ENCODE results near the gene MAP1B. TPM values are rescaled to one million over a fixed set of nuclear protein-coding genes. Genes with fewer than 3 reads are reported as not detected.
A peak's percentile ranks its signal among the peaks of the same experiment; 100 is the strongest.
"Not testable (repeated sequence)": the region's sequence is repeated elsewhere in the genome, so short reads cannot be mapped to it uniquely, and the experiment has no call there.

The MAP1B gene
- total RNA-seq: 100 to 1,000 TPM; 437 to 479 TPM
- long read RNA-seq, donor 1, partial matches to known transcripts: 263 of 332 reads
- long read RNA-seq, donor 1, other reads (novel, unspliced or antisense): 66 of 332 reads
- long read RNA-seq, donor 2, transcript MAP1B-203 (4 exons, 2,079 nt): major isoform, 11 of 2,290 reads
- long read RNA-seq, donor 2, partial matches to known transcripts: 2,197 of 2,290 reads
- long read RNA-seq, donor 2, other reads (novel, unspliced or antisense): 81 of 2,290 reads

DNA sequence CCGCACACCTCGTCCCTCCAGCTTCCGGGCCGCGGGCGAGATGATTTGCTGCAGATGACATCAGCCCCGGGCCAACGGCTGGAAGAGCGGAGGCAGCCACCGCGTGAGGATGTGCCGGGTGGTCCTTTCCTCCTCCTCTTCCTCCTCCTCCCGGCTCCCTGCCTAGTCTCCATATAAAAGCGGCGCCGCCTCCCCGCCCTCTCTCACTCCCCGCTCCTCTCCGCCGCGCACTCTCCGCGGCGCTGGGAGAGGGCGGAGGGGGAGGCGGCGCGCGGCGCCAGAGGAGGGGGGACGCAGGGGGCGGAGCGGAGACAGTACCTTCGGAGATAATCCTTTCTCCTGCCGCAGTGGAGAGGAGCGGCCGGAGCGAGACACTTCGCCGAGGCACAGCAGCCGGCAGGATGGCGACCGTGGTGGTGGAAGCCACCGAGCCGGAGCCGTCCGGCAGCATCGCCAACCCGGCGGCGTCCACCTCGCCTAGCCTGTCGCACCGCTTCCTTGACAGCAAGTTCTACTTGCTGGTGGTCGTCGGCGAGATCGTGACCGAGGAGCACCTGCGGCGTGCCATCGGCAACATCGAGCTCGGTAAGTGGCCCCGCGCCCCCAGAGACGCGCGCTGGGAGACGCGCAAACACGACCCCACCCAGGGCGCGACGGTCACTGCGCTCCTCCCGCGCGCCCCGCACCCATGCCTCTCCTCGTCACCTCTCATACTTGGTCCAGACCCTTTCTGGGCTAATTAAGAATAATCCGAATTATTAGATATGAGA lies at the start of gene MAP1B:
TSS of gene MAP1B (plus strand) at position 345 of the 770 bp plus-strand sequence. CDS start at position 402, 57 bp downstream.
- intact Hi-C loops (cut with DNase I): loop anchor here in 1 of 2 donors (10.0 kb wide), 1 partner anchor 323 kb away; no protein-coding TSS in a partner anchor
- peak; percentile 87 for DNase-seq (ENCODE audit: low spot score)

DNA sequence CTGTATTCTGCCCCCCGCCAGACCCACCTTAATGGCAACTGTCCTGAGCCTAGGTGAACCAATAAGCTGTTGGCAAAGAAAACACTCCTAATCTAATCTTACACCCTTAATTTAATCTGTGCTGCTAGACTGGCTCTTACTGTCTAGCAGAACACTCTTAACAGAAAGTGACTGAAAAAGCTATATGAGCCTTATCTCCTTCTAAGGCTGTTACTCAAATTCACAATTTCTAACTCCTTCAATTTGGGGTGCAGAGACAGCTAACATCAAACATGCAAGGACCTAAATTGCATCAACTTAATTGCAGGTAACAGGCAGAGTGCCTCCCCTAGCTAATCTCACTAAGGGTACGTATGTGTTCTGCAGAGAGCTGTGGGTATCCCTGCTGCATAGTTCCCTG lies 49.5 kb upstream of the MAP1B start:
- no peak for DNase-seq (ENCODE audit: low spot score)
- intact Hi-C loops (cut with DNase I): no loop called here

DNA sequence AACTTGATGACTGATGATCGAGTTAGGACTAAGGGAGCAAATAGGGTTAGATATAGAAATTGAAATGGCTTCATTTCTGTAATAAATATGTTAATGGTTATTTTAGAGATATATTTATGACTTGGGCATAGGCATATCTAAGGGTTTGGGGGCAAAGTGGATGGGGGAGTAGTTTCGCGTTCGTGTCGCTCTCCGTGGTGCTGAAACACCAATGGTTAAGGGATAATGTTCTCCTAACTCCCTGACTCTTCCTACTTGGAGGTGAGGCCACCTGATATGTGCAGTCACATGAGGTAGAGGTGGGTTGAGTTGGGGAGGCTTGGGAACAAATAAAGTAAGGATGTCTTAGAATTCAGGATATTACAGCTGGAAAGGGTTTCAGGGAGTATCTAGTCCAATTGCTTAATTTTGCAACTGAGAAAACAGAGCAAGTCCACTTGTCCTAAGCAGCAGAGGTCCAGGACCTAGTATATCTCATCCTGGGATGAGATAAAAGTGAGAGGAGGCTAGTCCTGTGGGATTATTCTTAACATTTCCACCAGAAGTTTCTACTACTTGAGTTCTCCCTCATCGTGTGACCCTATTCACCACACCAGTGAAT lies 44.0 kb upstream of the MAP1B start:
- intact Hi-C loops (cut with DNase I): no loop called here
- DNase-seq (ENCODE audit: low spot score): no peak

DNA sequence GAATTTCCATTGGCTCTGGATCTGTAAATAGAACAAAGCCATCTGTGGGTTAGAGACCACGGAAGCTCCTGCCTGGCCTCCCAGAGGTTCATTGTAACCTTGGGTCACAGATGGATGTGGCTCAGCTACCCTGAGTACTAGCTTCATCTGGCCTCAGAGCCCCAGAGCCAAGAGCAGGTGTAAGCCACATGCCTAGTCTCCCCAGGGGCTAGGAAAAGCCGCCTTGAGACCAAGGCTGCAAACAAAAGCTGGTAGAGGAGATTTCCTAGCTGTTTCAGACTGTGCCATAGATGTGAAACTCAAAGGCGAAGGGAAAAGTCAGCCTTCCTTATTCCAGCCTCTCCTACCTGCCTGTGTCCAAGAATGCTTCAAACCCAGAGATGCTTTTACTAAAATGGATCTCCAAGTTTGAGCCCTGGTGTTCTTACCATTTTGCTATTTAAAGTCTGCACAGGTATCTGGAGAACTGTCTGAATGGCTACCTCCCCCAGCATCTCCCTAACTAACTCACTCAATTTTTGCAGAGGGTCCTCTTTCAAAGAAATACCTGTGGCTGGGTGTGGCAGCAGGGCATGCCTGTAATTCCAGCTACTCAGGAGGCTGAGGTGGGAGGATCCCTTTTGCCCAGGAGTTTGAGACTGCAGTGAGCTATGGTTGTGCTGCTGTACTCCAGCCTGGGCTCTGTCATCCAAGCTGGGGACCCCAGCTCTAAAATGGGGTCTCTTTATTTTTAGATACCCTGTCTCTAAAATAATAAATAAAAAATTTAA lies 42.3 kb upstream of the MAP1B start:
- intact Hi-C loops (cut with DNase I): no loop called here
- no peak for DNase-seq (ENCODE audit: low spot score)

DNA sequence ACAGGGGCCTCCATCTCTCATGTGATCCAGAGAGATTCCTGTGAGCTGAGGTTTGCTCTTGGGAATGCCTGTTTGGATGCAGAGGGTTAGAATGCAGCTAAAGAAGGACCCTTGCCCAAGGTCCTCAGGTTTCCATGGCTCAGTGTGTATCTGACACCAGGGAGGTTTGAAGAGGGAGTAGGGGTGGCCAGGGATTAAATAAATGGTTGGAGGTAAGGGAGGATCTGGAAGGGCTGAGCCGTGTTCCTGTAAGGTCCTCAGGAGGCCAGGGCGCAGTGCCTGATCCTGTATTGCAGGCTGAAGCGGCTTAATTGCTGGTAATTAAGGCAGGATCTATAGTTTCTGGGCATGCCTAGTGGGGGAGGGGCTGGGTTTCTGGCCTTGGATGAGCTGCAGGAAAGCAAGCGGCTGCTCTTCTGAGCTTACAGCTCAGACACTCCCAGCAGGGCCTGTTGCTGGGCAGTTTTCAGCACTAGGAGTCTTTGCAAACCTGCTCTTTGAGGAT lies 41.5 kb upstream of the MAP1B start:
- intact Hi-C loops (cut with DNase I): no loop called here
- DNase-seq (ENCODE audit: low spot score): no peak

- DNase-seq (ENCODE audit: low spot score): no peak
- intact Hi-C loops (cut with DNase I): no loop called here
Measured at GRCh38 chr5:72066705-72067107, 40.6 kb upstream of the MAP1B start.

GRCh38 chr5:72067682-72068470 lies 39.4 kb upstream of the MAP1B start:
- DNase-seq (ENCODE audit: low spot score): no peak
- intact Hi-C loops (cut with DNase I): no loop called here

- intact Hi-C loops (cut with DNase I): no loop called here
Measured at GRCh38 chr5:72070529-72070928, 36.7 kb upstream of the MAP1B start.

GRCh38 chr5:72071906-72072305 lies 35.4 kb upstream of the MAP1B start:
- DNase-seq (ENCODE audit: low spot score): no peak

More at GRCh38 chr5:72070529-72070928, 36.7 kb upstream of the MAP1B start:
- no peak for DNase-seq (ENCODE audit: low spot score)

GRCh38 chr5:72074251-72074650 lies 33.0 kb upstream of the MAP1B start:
- no peak for DNase-seq (ENCODE audit: low spot score)
- intact Hi-C loops (cut with DNase I): no loop called here

More at GRCh38 chr5:72071906-72072305, 35.4 kb upstream of the MAP1B start:
- intact Hi-C loops (cut with DNase I): no loop called here

DNA sequence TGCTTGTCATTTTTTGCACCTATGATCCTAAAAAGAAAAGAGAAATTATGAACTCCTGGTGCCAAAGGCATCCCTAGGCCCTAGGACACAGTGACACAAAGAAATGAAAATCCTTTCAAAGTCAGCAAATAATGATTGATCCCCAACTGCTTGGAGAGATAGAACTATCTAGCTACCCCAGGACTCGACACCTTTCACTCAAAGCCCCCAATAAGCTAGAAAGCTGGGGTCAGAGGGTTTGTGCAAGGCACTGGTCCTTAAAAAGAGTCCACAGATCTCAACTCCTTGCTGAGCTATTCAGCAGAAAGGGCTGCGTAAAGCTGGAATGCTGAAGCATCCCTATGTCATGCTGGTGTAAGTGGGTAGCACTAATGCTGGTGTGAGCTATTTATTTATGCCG lies 31.8 kb upstream of the MAP1B start:
- intact Hi-C loops (cut with DNase I): no loop called here
- DNase-seq (ENCODE audit: low spot score): no peak

- no peak for DNase-seq (ENCODE audit: low spot score)
- intact Hi-C loops (cut with DNase I): no loop called here
Measured at GRCh38 chr5:72076621-72077300, 30.5 kb upstream of the MAP1B start.

DNA sequence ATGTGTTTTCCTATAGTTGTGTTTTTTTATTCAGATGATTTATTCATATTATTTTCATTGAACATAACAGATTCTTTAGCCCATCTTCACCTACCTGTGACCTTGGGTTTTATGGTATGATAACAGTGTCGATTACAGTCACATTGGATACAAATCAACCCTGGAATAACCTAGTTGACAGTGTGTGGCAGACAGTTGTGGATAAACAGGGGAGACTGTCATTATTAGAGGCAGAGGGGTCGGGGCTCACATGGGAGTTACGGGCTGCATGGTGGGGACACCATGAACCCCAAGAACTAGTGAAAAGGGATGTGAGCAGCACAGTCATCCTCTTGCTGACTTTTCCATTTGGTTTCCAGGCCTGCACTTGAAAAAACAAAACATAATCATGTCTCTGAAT lies 29.9 kb upstream of the MAP1B start:
- intact Hi-C loops (cut with DNase I): no loop called here
- no peak for DNase-seq (ENCODE audit: low spot score)

DNA sequence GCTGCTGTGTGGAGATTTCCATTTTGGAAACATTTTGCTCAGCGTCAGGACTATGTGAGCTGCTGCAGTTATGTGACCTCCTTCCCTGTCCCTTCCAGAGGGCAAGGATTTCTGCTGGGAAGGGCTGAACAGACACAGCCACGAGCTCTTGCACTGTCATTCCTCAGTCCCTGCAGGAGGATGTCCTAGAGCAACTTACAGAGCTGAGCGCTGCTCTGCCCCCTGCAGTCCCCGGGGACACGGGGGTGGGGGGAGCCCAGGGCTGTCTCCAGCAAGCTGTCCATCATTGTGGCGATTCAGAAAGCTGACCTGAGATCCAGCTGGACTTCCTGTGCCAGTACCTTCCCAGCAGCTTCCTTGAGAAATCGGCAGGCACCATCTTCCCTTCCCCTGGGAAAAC lies 28.0 kb upstream of the MAP1B start:
- intact Hi-C loops (cut with DNase I): no loop called here
- no peak for DNase-seq (ENCODE audit: low spot score)

- DNase-seq (ENCODE audit: low spot score): no peak
- intact Hi-C loops (cut with DNase I): no loop called here
Measured at GRCh38 chr5:72082048-72082447, 25.2 kb upstream of the MAP1B start.

DNA sequence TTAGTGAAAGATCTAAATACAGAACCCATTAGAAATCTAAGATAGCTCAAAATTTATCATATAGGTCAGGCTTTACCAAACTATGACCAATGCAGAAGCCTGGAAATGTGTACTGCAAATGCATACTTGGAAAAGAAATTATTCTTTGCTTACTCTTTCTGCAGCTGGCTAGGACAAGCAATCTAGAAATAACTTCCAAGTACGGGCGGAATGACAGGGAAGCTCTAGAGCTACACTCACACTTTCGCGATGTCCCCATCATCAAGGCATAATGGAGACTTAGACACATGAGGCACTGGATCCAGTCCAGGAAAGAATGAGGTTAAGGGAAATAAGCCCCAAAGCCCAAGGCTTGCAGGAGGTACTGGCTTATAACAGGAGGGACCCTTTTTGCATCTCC lies 22.4 kb upstream of the MAP1B start:
- intact Hi-C loops (cut with DNase I): no loop called here
- DNase-seq (ENCODE audit: low spot score): no peak

- intact Hi-C loops (cut with DNase I): no loop called here
- no peak for DNase-seq (ENCODE audit: low spot score)
Measured at GRCh38 chr5:72085319-72085718, 22.0 kb upstream of the MAP1B start.

DNA sequence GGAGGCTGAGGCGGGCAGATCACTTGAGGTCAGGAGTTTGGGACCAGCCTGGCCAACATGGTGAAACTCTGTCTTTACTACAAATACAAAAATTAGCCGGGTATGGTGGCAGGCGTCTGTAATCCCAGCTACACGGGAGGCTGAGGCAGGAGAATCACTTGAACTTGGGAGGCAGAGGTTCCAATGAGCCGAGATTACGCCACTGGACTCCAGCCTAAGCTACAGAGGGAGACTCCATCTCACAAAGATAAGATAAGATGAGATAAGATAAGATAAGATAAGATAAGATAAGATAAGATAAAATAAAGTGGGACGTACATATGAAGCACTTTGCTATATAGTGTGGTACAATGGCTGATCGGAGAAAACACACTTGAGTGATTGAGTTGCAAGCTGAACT lies 17.6 kb upstream of the MAP1B start:
- DNase-seq (ENCODE audit: low spot score); intact Hi-C loops (cut with DNase I): not testable (repeated sequence)
